Muscle of leg (tissue), 11 donors: ENCODE results near the gene ULK1. TPM values are rescaled to one million over a fixed set of nuclear protein-coding genes. Genes with fewer than 3 reads are reported as not detected.
"Not testable (repeated sequence)": the region's sequence is repeated elsewhere in the genome, so short reads cannot be mapped to it uniquely, and the experiment has no call there.

Experiments used
- DNase-seq: peaks from one replicate; pipeline ENCODE4 v3.0.0; 2013
- H3K27ac ChIP-seq: one replicate; pipeline ENCODE4 v1.5.1; 2013; ENCODE audit warnings: mild to moderate bottlenecking, low read length, control low read depth
- H3K27me3 ChIP-seq: one replicate; pipeline ENCODE4 v1.6.1; 2013; ENCODE audit warnings: low read length; ENCODE audit not compliant: control insufficient read depth, insufficient read depth
- H3K36me3 ChIP-seq: one replicate; pipeline ENCODE4 v1.6.1; 2013; ENCODE audit warnings: low read length; ENCODE audit not compliant: control insufficient read depth, insufficient read depth
- H3K4me1 ChIP-seq: one replicate; pipeline ENCODE4 v1.6.1; 2013; ENCODE audit warnings: low read length; ENCODE audit not compliant: control insufficient read depth, insufficient read depth
- H3K4me3 ChIP-seq: one replicate; pipeline ENCODE4 v1.5.1; 2013; ENCODE audit warnings: low read length, control low read depth
- H3K9me3 ChIP-seq: replicated peaks from 2 replicates; pipeline ENCODE4 v1.6.1; 2013; ENCODE audit warnings: low read depth, low read length; ENCODE audit not compliant: control insufficient read depth
- WGBS: methylation state at CpG from one replicate; pipeline ENCODE4 v1.1.5; 2013; ENCODE audit warnings: missing lambda C conversion rate; ENCODE audit not compliant: insufficient coverage; 5-methylcytosine and 5-hydroxymethylcytosine counted together
- polyA plus RNA-seq, 8 donors: library from polyadenylated mRNA; unstranded; fragments of 120-200 nt; gene quantifications; one replicate each; pipeline versions ENCODE4 v1.2.1 to v1.2.3, GENCODE V29; 2013; ENCODE audit warnings: inconsistent platforms in 1 of 8, low replicate concordance in 1 of 8; ENCODE audit not compliant: insufficient read length in 8 of 8, insufficient read depth in 1 of 8
- total RNA-seq: library from RNA; stranded (reverse); fragments of 120-200 nt; gene quantifications from one replicate; pipeline ENCODE4 v1.2.4, GENCODE V29; 2013

Gene ULK1
- total and polyA plus RNA-seq, 9 donors, result 5.1 to 27.7 (median 22.0) TPM

DNA sequence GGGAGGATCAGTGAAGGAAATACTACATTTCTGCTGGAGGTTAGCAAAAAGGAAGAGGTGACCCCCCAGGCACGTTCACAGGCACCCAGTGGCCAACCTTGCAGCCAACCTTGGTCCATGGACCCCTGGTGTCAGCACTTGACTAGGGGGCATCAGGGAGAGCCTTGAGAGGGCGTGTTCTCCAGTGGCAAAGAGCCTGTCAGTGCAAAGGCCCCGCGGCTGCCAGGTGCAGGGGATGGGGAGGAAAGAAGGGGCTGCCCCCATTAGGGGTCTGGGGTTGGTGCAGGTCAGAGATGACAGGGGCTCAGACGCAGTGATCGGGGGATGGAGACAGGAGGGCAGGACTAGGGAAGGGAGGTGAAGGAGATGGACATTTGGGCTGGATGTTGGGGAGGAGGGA, 22.7 kb upstream of the ULK1 start:
- no peak for DNase-seq
- H3K4me3 ChIP-seq, result no peak overlapping the region
- H3K9me3 ChIP-seq, result no peaks in the 10 kb centered on the region
- no peaks in the 10 kb centered on the region for H3K27me3 ChIP-seq
- H3K4me1 ChIP-seq, result peaks cover 4% of the 10 kb centered on the region
- H3K27ac ChIP-seq, result no peak overlapping the region
- 95% methylated on average over 6 of the region's 6 CpGs for WGBS
- H3K36me3 ChIP-seq, result no peaks in the 10 kb centered on the region

DNA sequence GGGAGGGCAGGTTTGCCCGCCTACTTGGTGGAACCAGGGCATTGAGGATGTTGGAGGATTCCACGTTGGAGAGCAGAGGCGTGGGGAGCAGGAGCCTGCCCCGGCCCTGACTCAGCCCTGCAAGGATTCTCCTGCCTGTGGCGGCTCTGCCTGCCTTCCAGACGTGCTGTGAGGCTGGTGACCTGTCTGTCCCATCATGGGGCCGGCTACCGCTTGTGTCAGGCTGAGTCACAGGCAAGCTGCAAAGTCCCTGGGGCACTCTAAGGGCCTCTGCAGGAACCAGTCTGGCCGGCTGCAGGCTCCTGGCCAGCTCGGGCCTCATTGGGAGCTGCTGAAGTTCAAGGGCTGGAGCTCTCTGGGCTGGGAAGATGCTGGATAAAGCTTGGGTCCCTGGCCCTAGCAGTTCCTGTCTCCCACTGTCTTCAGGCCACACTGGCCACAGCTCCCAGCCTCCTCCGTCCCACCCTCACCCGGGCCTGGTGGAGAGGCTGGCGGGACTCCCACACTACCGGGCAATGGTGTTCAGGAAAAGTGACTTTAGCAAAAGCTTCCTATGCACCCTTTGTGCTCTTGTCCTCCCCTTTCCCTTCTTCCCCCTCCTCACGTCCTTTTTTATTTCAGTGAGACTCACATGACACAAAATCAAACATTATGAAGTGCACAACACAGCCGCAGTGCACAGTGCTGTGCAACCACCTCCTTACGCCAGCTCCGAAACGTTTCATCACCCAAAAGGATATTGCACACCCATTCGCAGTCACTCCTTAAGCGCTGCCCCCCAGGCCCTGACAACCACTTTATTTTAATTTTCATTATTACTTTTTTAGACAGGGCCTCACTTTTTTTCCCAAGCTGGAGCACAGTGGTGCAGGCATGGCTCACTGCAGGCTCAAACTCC, 22.0 kb upstream of the ULK1 start:
- H3K27ac ChIP-seq, result no peak overlapping the region
- peak; percentile 33 for DNase-seq

DNA sequence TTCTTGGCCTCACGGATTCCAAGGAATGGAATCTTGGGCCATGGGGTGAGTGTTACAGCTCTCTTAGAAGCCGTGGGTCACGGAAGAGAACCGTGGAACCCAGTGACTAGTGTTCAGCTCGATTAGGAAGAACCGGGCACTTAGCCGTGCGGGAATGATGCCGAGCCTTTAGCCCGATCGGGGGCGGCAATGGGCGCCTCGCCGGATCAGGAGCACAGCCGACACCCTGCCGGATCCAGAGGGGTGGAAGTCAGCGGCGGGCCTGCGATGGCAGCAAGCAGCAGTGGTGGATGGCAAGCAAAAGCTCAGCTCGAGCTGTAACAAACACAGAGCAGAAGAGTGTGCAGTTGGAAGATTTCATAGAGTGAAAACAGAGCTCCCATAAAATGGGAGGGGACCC, 21.1 kb upstream of the ULK1 start:
- no peak overlapping the region for H3K4me3 ChIP-seq
- no peak overlapping the region for H3K27ac ChIP-seq
- H3K36me3 ChIP-seq, result no peaks in the 10 kb centered on the region
- peaks cover 4% of the 10 kb centered on the region for H3K4me1 ChIP-seq
- peaks cover 5% of the 10 kb centered on the region for H3K27me3 ChIP-seq
- H3K9me3 ChIP-seq, result no peaks in the 10 kb centered on the region
- 94% methylated on average over 19 of the region's 21 CpGs for WGBS
- DNase-seq, result no peak

More for the DNA sequence above, 22.0 kb upstream of the ULK1 start:
- WGBS, result 47% methylated on average over 17 of the region's 21 CpGs
- Histone ChIP-seq H3K27me3 (peaks cover 2% of the 10 kb centered on the region), H3K4me3 (no peak overlapping the region), H3K4me1 (peaks cover 4% of the 10 kb centered on the region), H3K9me3 (no peaks in the 10 kb centered on the region), H3K36me3 (no peaks in the 10 kb centered on the region)

DNA sequence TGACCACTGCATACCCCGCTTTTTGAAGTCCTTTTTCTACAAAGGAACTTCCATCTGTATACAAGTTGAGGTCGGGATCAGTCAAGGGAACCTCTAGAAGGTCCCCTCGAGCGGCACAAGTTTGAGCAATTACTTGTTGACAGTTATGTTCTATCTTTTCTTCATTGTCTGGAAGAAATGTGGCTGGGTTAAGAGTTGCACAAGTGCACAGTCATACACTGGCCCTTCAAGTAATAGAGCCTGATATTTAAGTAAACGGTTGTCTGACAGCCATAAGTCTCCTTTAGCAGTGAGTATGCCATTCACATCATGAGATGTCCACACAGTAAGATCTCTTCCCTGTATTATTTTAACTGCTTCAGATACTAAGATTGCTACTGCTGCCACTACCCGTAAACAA, 19.4 kb upstream of the ULK1 start:
- DNase-seq, H3K27ac ChIP-seq, H3K9me3 ChIP-seq, H3K27me3 ChIP-seq, H3K36me3 ChIP-seq, H3K4me3 ChIP-seq, H3K4me1 ChIP-seq: not testable (repeated sequence)
- WGBS, result 87% methylated on average over 3 of the region's 6 CpGs

DNA sequence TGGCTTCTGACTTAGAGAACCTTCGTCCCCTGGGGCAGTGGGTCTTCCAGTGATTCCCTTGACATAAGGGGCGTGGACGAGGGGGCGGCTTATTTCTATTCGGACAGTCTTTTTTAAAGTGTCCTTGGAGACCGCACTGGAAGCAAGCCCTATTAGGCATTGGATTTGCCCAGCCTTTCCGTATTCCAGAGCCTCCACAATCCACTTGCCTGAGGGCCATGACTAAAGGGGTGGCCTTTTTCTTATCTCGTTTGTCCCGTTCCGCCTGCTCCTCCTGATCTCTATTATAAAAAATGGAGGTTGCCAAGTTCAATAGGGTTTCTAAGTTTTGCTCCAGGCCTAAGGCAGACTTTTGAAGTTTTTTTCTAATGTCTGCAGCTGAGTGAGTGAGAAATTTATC, 17.2 kb upstream of the ULK1 start:
- not testable (repeated sequence) for H3K27me3 ChIP-seq, H3K9me3 ChIP-seq, H3K4me1 ChIP-seq, H3K27ac ChIP-seq, H3K36me3 ChIP-seq, DNase-seq, H3K4me3 ChIP-seq
- WGBS, result 85% methylated on average over 4 of the region's 10 CpGs

DNA sequence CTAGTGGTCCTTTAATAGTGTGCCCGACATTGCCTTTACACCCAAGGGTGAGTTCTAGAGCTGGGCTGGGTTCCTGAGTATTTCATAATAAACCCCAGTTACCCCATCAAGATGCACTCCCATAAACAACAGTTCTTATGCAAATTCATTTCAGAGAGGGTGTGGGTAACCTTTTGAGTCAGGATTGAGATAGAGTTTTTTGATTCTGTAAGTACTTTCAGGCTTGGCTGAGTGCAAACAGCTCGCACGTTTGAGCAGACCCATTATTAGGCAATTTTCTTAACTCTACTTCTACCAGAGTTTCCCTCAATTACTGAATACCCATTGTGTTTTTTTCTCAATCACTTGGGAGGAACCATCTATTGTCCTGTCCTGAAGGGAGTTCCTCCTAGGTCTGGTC, 16.0 kb upstream of the ULK1 start:
- not testable (repeated sequence) for H3K4me3 ChIP-seq, H3K27ac ChIP-seq, H3K9me3 ChIP-seq, H3K4me1 ChIP-seq, DNase-seq, H3K27me3 ChIP-seq, H3K36me3 ChIP-seq
- no CpG with 5 or more reads among the region's 3 CpGs for WGBS

DNA sequence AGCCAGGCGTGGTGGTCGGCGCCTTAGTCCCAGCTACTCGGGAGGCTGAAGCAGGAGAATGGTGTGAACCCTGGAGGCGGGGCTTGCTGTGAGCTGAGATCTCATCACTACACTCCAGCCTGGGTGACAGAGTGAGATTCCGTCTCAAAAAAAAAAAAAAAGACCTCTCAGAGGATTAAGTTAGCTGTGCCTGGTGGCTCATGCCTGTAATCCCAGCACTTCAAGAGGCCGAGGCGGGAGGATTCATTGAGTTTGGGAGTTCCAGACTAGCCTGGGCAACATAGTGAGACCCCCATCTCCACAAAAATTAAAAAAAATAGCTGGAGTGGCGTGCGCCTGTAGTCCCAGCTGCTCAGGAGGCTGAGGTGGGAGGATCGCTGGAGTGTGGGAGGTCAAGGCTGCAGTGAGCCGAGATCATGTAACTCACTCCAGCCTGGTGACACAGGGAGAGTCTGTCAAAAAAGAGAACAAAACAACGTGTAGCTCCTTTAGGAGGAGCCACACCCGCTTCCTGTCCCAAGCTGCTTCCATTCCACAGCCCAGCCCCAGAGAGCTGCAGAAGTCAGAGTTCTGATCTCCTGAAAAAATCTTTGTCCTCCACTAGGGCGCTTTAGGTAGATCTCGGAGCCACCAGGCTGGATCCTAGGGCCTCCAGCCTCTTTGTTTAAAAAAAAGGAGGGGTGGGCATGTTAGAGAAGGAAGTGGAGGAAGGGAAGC, 11.5 kb upstream of the ULK1 start:
- Histone ChIP-seq H3K4me3 (no peak overlapping the region), H3K27ac (no peak overlapping the region), H3K9me3 (peaks cover 6% of the 10 kb centered on the region), H3K27me3 (peaks cover 8% of the 10 kb centered on the region), H3K36me3 (no peaks in the 10 kb centered on the region), H3K4me1 (no peaks in the 10 kb centered on the region)
- 78% methylated on average over 8 of the region's 16 CpGs for WGBS
- no peak for DNase-seq

DNA sequence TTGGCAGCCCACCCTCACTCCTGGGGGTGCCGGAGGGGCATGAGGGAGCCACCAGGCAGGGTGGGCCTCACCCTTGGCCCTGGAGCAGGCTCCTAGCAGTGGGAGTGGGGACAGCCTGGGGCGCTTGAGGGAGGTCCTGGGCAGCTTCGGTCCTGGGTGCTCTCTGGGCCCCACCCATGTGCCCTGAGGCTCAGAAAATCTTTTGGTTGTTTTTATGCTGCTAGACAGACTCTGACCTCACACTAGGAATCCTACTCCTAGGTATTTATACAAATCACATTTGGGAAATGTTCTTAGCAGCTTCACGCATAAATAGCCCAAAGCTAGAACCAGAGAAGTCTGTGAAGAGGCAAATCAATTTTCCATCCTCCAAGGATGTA, 10.9 kb upstream of the ULK1 start:
- Histone ChIP-seq H3K36me3 (no peaks in the 10 kb centered on the region), H3K27me3 (peaks cover 8% of the 10 kb centered on the region), H3K27ac (no peak overlapping the region), H3K9me3 (peaks cover 6% of the 10 kb centered on the region), H3K4me3 (no peak overlapping the region), H3K4me1 (no peaks in the 10 kb centered on the region)
- DNase-seq, result no peak
- 75% methylated on average over 1 of the region's 4 CpGs for WGBS

DNA sequence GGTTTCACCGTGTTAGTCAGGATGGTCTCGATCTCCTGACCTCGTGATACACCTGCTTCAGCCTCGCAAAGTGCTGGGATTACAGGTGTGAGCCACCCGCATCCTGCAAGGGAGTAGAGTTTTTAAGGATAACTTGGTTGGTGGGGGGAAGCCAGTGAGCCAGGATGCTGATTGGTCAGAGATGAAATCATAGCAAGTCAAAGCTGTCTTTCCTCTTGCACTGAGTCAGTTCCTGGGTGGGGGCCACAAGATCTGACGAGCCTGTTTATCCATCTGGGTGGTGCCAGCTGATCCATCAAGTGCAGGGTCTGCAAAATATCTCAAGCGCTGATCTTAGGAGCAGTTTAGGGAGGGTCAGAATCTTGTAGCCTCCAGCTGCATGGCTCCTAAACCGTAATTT, 9.3 kb upstream of the ULK1 start:
- not testable (repeated sequence) for DNase-seq, H3K4me3 ChIP-seq, H3K4me1 ChIP-seq, H3K27ac ChIP-seq, H3K9me3 ChIP-seq, H3K36me3 ChIP-seq
- whole genome bisulfite sequencing, result 82% methylated on average over 4 of the region's 8 CpGs
- H3K27me3 ChIP-seq, result peaks cover 11% of the 10 kb centered on the region

DNA sequence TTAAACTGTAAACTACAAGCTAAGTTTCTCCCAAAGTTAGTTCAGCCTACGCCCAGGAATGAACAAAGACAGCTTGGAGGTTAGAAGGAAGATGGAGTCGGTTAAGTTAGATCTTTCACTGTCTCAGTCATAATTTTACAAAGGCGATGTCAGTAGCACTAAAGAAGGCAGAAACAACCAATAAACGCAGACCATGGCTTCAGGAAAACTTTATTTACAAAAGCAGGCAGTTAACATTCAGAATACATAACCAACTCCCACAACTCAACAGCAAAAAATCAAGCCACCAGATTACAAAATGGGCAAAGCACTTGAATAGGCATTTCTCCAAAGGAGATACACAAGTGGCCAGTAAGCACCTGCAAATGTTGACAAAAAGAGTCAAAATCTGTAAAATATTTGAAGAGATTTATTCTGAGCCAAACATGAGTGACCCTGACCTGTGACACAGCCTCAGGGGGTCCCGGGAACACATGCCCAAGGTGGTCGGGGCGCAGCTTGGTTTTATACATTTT, 8.8 kb upstream of the ULK1 start:
- 100% methylated on average over 2 of the region's 7 CpGs for WGBS
- H3K27ac ChIP-seq, result no peak overlapping the region
- no peak overlapping the region for H3K4me3 ChIP-seq
- peaks cover 11% of the 10 kb centered on the region for H3K27me3 ChIP-seq
- peaks cover 6% of the 10 kb centered on the region for H3K9me3 ChIP-seq
- H3K4me1 ChIP-seq, result no peaks in the 10 kb centered on the region
- no peak for DNase-seq
- H3K36me3 ChIP-seq, result no peaks in the 10 kb centered on the region
